Measurements from ENCODE around the gene CNGB1. TPM values are rescaled to one million over a fixed set of nuclear protein-coding genes. Genes with fewer than 3 reads are reported as not detected.

Gene CNGB1
- total and polyA plus RNA-seq, 2 of the 13 experiments (the other 11 are each of a cell fraction or from before 2014, with no cell fraction given), result 0.02 to 0.15 TPM

DNA sequence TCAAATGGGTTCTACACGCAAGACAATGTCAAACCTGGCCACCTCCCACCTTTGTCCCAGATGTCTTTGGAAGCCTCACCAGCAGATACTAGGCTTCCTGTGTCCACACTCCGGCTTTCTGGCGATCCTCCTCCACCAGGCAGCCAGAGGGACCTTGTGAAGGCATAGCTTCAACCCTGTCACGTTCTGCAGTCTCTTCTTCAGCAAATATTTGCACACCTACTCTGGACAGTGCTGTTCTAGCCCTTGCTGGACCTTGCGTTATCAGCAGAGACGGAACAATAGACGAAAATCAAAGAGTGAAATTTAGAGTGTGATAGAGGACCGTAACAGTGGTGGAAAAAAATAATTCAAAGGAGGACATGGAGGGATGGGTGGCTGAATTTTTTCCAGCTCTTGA is 130.1 kb downstream of the CNGB1 start (continued):
- TF ChIP-seq CREB1 (IDR thresholded peaks at IDR 0.05) (no peak), CREB1 (CRISPR knock-in tag; IDR thresholded peaks at IDR 0.05) (peak; percentile 28; the same call in 1 of the 2 replicates), TOE1 (CRISPR knock-in tag; IDR thresholded peaks at IDR 0.05) (no peak), PPARG (CRISPR knock-in tag; conservative IDR thresholded peaks at IDR 0.05) (peak; percentile 80), IRX3 (CRISPR knock-in tag; IDR thresholded peaks at IDR 0.05; ENCODE audit: borderline replicate concordance, low read depth) (no peak), ZNF549 (CRISPR knock-in tag; IDR thresholded peaks at IDR 0.05) (no peak), PAF1 (CRISPR knock-in tag; IDR thresholded peaks at IDR 0.05) (no peak), MIER3 (CRISPR knock-in tag; IDR thresholded peaks at IDR 0.05; ENCODE audit: borderline replicate concordance) (no peak; the same call in 1 of the 2 replicates), SNAI1 (CRISPR knock-in tag; IDR thresholded peaks at IDR 0.05; ENCODE audit: borderline replicate concordance) (0 out of 2 replicates have a peak, but pooled peaks have one; percentile 34), ZNF878 (CRISPR knock-in tag; IDR thresholded peaks at IDR 0.05) (peak; percentile 53; the same call in 1 of the 2 replicates), AGO1 (IDR thresholded peaks at IDR 0.05; ENCODE audit: low read depth, low read length, poor library complexity, severe bottlenecking) (no peak), ZNF138 (CRISPR knock-in tag; IDR thresholded peaks at IDR 0.05; ENCODE audit: low read depth) (no peak), AHR (CRISPR knock-in tag; IDR thresholded peaks at IDR 0.05) (no peak), SP1 (IDR thresholded peaks at IDR 0.05) (no peak), SP1 (CRISPR knock-in tag; IDR thresholded peaks at IDR 0.05) (0 out of 2 replicates have a peak, but pooled peaks have one; percentile 18), ZNF253 (CRISPR knock-in tag; IDR thresholded peaks at IDR 0.05; ENCODE audit: borderline replicate concordance) (no peak), FOXM1 (CRISPR knock-in tag; IDR thresholded peaks at IDR 0.05) (no peak), FLYWCH1 (CRISPR knock-in tag; IDR thresholded peaks at IDR 0.05) (no peak), ZNF879 (CRISPR knock-in tag; IDR thresholded peaks at IDR 0.05) (no peak), KMT2A (CRISPR knock-in tag; IDR thresholded peaks at IDR 0.05) (peak; percentile 44; the same call in 1 of the 2 replicates), ZNF674 (CRISPR knock-in tag; IDR thresholded peaks at IDR 0.05; ENCODE audit: low read depth) (no peak), TMF1 (CRISPR knock-in tag; IDR thresholded peaks at IDR 0.05; ENCODE audit: low read depth) (no peak), STAT5B (CRISPR knock-in tag; IDR thresholded peaks at IDR 0.05) (no peak), SP140L (CRISPR knock-in tag; IDR thresholded peaks at IDR 0.05; ENCODE audit: borderline replicate concordance) (no peak), ZNF780A (CRISPR knock-in tag; IDR thresholded peaks at IDR 0.05) (peak; percentile 85; the same call in 1 of the 2 replicates)
- TF ChIP-seq, protein P1, sequence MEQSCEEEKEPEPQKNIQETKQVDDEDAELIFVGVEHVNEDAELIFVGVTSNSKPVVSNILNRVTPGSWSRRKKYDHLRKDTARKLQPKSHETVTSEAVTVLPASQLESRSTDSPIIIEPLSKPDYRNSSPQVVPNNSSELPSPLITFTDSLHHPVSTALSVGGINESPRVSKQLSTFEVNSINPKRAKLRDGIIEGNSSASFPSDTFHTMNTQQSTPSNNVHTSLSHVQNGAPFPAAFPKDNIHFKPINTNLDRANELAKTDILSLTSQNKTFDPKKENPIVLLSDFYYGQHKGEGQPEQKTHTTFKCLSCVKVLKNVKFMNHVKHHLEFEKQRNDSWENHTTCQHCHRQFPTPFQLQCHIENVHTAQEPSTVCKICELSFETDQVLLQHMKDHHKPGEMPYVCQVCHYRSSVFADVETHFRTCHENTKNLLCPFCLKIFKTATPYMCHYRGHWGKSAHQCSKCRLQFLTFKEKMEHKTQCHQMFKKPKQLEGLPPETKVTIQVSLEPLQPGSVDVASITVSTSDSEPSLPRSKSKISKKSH (CRISPR knock-in tag; IDR thresholded peaks at IDR 0.05; ENCODE audit: borderline replicate concordance), result no peak
- TF ChIP-seq, protein P2, sequence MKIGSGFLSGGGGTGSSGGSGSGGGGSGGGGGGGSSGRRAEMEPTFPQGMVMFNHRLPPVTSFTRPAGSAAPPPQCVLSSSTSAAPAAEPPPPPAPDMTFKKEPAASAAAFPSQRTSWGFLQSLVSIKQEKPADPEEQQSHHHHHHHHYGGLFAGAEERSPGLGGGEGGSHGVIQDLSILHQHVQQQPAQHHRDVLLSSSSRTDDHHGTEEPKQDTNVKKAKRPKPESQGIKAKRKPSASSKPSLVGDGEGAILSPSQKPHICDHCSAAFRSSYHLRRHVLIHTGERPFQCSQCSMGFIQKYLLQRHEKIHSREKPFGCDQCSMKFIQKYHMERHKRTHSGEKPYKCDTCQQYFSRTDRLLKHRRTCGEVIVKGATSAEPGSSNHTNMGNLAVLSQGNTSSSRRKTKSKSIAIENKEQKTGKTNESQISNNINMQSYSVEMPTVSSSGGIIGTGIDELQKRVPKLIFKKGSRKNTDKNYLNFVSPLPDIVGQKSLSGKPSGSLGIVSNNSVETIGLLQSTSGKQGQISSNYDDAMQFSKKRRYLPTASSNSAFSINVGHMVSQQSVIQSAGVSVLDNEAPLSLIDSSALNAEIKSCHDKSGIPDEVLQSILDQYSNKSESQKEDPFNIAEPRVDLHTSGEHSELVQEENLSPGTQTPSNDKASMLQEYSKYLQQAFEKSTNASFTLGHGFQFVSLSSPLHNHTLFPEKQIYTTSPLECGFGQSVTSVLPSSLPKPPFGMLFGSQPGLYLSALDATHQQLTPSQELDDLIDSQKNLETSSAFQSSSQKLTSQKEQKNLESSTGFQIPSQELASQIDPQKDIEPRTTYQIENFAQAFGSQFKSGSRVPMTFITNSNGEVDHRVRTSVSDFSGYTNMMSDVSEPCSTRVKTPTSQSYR (CRISPR knock-in tag; IDR thresholded peaks at IDR 0.05; ENCODE audit: borderline replicate concordance), result peak; percentile 24; the same call in 1 of the 2 replicates
- TF ChIP-seq, protein P3, sequence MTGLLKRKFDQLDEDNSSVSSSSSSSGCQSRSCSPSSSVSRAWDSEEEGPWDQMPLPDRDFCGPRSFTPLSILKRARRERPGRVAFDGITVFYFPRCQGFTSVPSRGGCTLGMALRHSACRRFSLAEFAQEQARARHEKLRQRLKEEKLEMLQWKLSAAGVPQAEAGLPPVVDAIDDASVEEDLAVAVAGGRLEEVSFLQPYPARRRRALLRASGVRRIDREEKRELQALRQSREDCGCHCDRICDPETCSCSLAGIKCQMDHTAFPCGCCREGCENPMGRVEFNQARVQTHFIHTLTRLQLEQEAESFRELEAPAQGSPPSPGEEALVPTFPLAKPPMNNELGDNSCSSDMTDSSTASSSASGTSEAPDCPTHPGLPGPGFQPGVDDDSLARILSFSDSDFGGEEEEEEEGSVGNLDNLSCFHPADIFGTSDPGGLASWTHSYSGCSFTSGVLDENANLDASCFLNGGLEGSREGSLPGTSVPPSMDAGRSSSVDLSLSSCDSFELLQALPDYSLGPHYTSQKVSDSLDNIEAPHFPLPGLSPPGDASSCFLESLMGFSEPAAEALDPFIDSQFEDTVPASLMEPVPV (CRISPR knock-in tag; IDR thresholded peaks at IDR 0.05), result no peak

Measured in HepG2 (cell line).